ENCODE data around the gene MAN1C1.

DNA sequence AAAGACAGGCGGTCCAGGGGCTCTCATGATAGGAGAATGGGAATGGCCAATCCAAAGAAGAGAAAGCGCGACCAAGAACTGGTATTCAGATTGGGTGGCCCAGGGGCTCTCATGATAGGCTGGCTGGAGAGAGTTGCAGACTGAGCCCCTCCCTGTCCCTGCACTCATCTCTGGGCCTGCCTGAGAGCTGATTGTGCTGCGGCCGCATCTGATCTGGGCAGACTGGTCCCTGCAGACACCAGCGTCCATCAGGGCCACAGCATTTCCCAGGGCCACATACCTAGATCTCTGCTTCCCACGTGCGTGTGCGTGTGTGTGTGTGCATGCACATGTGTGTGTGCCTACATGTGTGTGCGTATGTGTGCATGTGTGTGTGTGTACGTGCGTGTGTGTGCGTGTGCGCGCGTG is 30.4 kb upstream of the MAN1C1 start:
- TF ChIP-seq, protein P1, sequence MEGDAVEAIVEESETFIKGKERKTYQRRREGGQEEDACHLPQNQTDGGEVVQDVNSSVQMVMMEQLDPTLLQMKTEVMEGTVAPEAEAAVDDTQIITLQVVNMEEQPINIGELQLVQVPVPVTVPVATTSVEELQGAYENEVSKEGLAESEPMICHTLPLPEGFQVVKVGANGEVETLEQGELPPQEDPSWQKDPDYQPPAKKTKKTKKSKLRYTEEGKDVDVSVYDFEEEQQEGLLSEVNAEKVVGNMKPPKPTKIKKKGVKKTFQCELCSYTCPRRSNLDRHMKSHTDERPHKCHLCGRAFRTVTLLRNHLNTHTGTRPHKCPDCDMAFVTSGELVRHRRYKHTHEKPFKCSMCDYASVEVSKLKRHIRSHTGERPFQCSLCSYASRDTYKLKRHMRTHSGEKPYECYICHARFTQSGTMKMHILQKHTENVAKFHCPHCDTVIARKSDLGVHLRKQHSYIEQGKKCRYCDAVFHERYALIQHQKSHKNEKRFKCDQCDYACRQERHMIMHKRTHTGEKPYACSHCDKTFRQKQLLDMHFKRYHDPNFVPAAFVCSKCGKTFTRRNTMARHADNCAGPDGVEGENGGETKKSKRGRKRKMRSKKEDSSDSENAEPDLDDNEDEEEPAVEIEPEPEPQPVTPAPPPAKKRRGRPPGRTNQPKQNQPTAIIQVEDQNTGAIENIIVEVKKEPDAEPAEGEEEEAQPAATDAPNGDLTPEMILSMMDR (IDR thresholded peaks at IDR 0.05): no peak
- no peak for TF ChIP-seq EZH2 (IDR thresholded peaks at IDR 0.05; ENCODE audit: borderline replicate concordance, insufficient read depth, low read depth, low read length, poor library complexity, severe bottlenecking)
